Activated CD4-positive, alpha-beta memory T cell treated with anti-CD3 and anti-CD28 coated beads for 36 hours (primary cell): Measurements from ENCODE around the gene GIT2. TPM values are rescaled to one million over a fixed set of nuclear protein-coding genes. Genes with fewer than 3 reads are reported as not detected.

Experiments
- CTCF ChIA-PET: fragments of 350-600 bp; sonication (Branson Sonifier 250); formaldehyde crosslinking; loops from one replicate; lab custom pipeline; 2021; ENCODE audit warnings: antibody characterized with exemption, inconsistent platforms; lab: Charles Lee
- POLR2A ChIA-PET: fragments of 350-600 bp; sonication (Branson Sonifier 250); formaldehyde crosslinking; loops from one replicate; lab custom pipeline; 2021; ENCODE audit warnings: antibody characterized with exemption; lab: Charles Lee
- DNase-seq: peaks from one replicate; pipeline ENCODE4 v3.0.0-alpha.2; 2020
- H3K27ac Mint-ChIP-seq: one replicate; pipeline ENCODE4 v1.8.0; 2021; ENCODE audit warnings: mixed read lengths
- H3K27me3 Mint-ChIP-seq: one replicate; pipeline ENCODE4 v1.8.0; 2021; ENCODE audit warnings: mixed read lengths
- H3K36me3 Mint-ChIP-seq: one replicate; pipeline ENCODE4 v1.8.0; 2021; ENCODE audit warnings: mixed read lengths
- H3K4me1 Mint-ChIP-seq: one replicate; pipeline ENCODE4 v1.8.0; 2021; ENCODE audit warnings: low read depth, mixed read lengths
- H3K4me3 Mint-ChIP-seq: one replicate; pipeline ENCODE4 v1.8.0; 2021; ENCODE audit warnings: mild to moderate bottlenecking, mixed read lengths
- H3K9me3 Mint-ChIP-seq: one replicate; pipeline ENCODE4 v1.8.0; 2021; ENCODE audit warnings: mixed read lengths
- intact Hi-C: fragments of 100-400 bp; cut with micrococcal nuclease; formaldehyde crosslinking; loops from one replicate; pipeline ENCODE4 v1.15.1; 2023
- total RNA-seq, 2 experiments: library from RNA; stranded (reverse); gene quantifications; one replicate each; pipeline ENCODE4 v1.2.3, GENCODE V29; 2021

Gene GIT2
- total RNA-seq, 2 experiments from 2014 or later = 52.1 to 56.7 TPM

GRCh38 chr12:109928058-109928656, 68.0 kb downstream of the GIT2 start:
- Mint-ChIP-seq H3K4me1 (no peaks in the 10 kb centered on the region), H3K27ac (no peak overlapping the region), H3K27me3 (no peaks in the 10 kb centered on the region), H3K9me3 (no peaks in the 10 kb centered on the region), H3K36me3 (peaks cover 8% of the 10 kb centered on the region), H3K4me3 (no peak overlapping the region)
- ChIA-PET CTCF (interaction anchor here (0.6 to 5.9 kb wide), 8 partner anchors 8 to 186 kb away, joined by 3 to 41 read pairs (median 3); no protein-coding TSS in a partner anchor), POLR2A (interaction anchor here (0.7 kb wide), 1 partner anchor 117 kb away, joined by 3 read pairs; no protein-coding TSS in a partner anchor)
- intact Hi-C loops = no loop called here
- DNase-seq = no peak

- Mint-ChIP-seq H3K36me3 (peaks cover 8% of the 10 kb centered on the region), H3K27me3 (no peaks in the 10 kb centered on the region), H3K4me3 (no peak overlapping the region), H3K27ac (no peak overlapping the region), H3K4me1 (no peaks in the 10 kb centered on the region), H3K9me3 (no peaks in the 10 kb centered on the region)
- peak; percentile 54 for DNase-seq
- intact Hi-C loops = loop anchor here (1.0 kb wide), 1 partner anchor 74 kb away; no protein-coding TSS in a partner anchor
- POLR2A ChIA-PET = interaction anchor here (0.7 kb wide), 1 partner anchor 57 kb away, joined by 7 read pairs; no protein-coding TSS in a partner anchor
- CTCF ChIA-PET = interaction anchor here (1.0 to 5.9 kb wide), 5 partner anchors 14 to 124 kb away, joined by 3 to 41 read pairs (median 4); no protein-coding TSS in a partner anchor
Measured at GRCh38 chr12:109927622-109928021, 68.5 kb downstream of the GIT2 start.

- POLR2A ChIA-PET = interaction anchor here (0.7 kb wide), 1 partner anchor 58 kb away, joined by 7 read pairs; no protein-coding TSS in a partner anchor
- CTCF ChIA-PET = interaction anchor here (0.7 to 5.9 kb wide), 3 partner anchors 26 to 81 kb away, joined by 3 to 41 read pairs (median 4); partner anchors contain the start of gene TCHP
- Mint-ChIP-seq H3K36me3 (peaks cover 4% of the 10 kb centered on the region), H3K9me3 (no peaks in the 10 kb centered on the region), H3K27me3 (no peaks in the 10 kb centered on the region), H3K4me1 (no peaks in the 10 kb centered on the region), H3K4me3 (no peak overlapping the region), H3K27ac (no peak overlapping the region)
- DNase-seq = no peak
- intact Hi-C loops = loop anchor here (1.0 kb wide), 1 partner anchor 73 kb away; no protein-coding TSS in a partner anchor
Measured at GRCh38 chr12:109926488-109927210, 69.5 kb downstream of the GIT2 start.

- ChIA-PET CTCF (interaction anchor here (0.7 to 5.9 kb wide), 2 partner anchors 72 to 81 kb away, joined by 4 to 41 read pairs; no protein-coding TSS in a partner anchor), POLR2A (no interaction called here)
- intact Hi-C loops = no loop called here
- no peak for DNase-seq
- no peaks in the 10 kb centered on the region for H3K27me3 Mint-ChIP-seq
- peaks cover 6% of the 10 kb centered on the region for H3K36me3 Mint-ChIP-seq
- H3K9me3 Mint-ChIP-seq = no peaks in the 10 kb centered on the region
- H3K4me3 Mint-ChIP-seq = no peak overlapping the region
- H3K4me1 Mint-ChIP-seq = no peaks in the 10 kb centered on the region
- no peak overlapping the region for H3K27ac Mint-ChIP-seq
Measured at GRCh38 chr12:109926016-109926415, 70.2 kb downstream of the GIT2 start.

DNA sequence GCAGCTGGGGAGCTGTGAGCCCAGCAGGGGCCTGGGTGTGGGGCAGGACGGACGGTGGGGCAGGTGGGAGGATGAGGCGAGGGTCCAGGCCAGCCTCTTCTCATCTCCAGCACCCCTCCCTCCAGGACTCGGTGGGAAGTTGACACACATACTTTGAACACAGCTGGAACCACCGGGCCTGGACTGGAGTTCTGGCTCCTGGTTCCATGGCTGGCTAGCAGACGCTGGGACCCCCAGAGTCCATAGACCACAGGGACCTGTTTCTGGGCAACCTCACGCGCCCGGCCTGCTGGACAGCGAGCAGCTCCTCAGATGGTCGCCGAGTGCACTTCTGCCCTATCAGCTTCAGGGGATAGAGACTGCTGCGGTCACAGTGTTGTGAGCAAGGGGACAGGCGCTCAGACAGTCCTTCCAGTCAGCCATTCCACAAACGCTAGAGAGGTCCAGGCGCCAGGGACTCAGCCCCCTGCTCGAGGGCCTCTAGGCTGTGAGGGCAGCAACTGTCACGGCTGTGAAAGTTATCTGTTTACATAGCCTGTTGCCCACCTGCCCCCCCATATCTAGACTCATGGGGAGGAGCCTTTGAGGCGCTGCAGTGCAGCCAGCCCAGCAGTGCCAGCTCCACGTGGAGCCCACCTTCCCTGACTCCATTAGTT, 70.9 kb downstream of the GIT2 start:
- H3K9me3 Mint-ChIP-seq = no peaks in the 10 kb centered on the region
- peaks cover 11% of the 10 kb centered on the region for H3K36me3 Mint-ChIP-seq
- H3K27me3 Mint-ChIP-seq = no peaks in the 10 kb centered on the region
- no peak for DNase-seq
- H3K4me1 Mint-ChIP-seq = no peaks in the 10 kb centered on the region
- H3K27ac Mint-ChIP-seq = no peak overlapping the region
- ChIA-PET POLR2A (no interaction called here), CTCF (interaction anchor here (0.6 to 5.9 kb wide), 2 partner anchors 27 to 72 kb away, joined by 3 to 41 read pairs; no protein-coding TSS in a partner anchor)
- intact Hi-C loops = no loop called here
- H3K4me3 Mint-ChIP-seq = no peak overlapping the region

DNA sequence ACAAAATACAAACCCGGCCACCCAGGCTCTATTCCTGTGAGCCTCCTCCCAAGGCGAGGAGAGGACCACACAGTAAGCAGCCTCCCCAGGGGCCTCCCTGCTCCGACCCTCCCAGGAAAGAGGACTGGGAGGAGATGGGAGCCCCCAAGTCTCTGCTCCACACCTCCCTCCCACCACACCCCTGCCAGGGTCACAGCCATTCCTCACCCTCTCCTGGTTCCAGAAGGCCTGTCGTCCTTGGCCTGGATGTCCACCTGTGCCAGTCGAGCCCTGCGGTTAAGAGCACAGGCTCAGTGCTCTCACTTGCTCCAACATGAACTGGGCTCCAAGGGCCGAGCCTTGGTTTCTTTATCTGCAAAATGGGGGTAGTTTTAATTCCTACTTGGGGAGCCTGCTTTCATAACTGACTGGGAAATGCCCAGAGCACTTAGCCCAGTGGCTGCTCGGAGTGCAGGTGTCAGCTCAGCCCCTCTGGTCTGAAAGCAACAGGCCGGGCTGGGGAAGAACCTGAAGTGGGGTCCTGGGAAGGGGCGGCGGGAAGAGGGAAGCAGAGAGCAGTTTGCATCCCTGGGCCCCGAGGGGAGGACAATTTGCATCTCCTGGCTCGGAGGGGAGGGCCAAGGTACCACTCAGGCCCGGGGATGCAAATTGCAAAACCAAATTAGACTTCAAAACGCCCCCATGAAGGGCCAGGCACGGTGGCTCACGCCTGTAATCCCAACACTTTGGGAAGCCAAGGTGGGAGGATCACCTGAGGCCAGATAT, 72.5 kb downstream of the GIT2 start:
- H3K4me3 Mint-ChIP-seq = no peak overlapping the region
- no peaks in the 10 kb centered on the region for H3K27me3 Mint-ChIP-seq
- no peaks in the 10 kb centered on the region for H3K9me3 Mint-ChIP-seq
- no peaks in the 10 kb centered on the region for H3K4me1 Mint-ChIP-seq
- DNase-seq = no peak
- ChIA-PET CTCF (interaction anchor here (1.0 kb wide), 1 partner anchor 70 kb away, joined by 3 read pairs; no protein-coding TSS in a partner anchor), POLR2A (no interaction called here)
- H3K36me3 Mint-ChIP-seq = peaks cover 15% of the 10 kb centered on the region
- no peak overlapping the region for H3K27ac Mint-ChIP-seq
- intact Hi-C loops = no loop called here

DNA sequence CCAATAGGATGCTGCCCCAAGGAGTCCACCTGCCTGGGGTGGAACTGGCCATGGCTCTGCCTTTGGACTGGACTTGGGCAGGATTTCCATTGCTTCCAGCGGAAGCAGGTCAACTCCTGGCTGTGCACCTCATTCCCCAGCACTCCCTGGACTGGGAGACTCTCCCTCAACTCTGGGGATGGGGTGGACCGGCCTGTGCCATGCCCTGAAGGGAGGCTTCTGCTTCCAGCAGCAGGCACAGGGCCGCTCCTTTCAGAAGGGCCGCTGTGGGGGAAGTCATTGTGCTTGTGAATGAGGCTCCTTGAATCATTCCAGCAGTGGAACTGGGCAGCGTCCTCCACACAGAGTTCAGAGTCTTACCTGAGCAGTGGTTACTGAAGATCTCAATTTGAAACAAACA, 73.1 kb downstream of the GIT2 start:
- no peaks in the 10 kb centered on the region for H3K27me3 Mint-ChIP-seq
- no peak overlapping the region for H3K4me3 Mint-ChIP-seq
- no peaks in the 10 kb centered on the region for H3K9me3 Mint-ChIP-seq
- CTCF ChIA-PET = interaction anchor here (1.0 kb wide), 1 partner anchor 69 kb away, joined by 3 read pairs; no protein-coding TSS in a partner anchor
- H3K27ac Mint-ChIP-seq = no peak overlapping the region
- POLR2A ChIA-PET = no interaction called here
- no peak for DNase-seq
- no peaks in the 10 kb centered on the region for H3K4me1 Mint-ChIP-seq
- intact Hi-C loops = no loop called here
- H3K36me3 Mint-ChIP-seq = peaks cover 15% of the 10 kb centered on the region

- H3K9me3 Mint-ChIP-seq = no peaks in the 10 kb centered on the region
- DNase-seq = no peak
- no peak overlapping the region for H3K27ac Mint-ChIP-seq
- H3K36me3 Mint-ChIP-seq = peaks cover 18% of the 10 kb centered on the region
- ChIA-PET POLR2A (no interaction called here), CTCF (interaction anchor here (2.9 kb wide), 1 partner anchor 68 kb away, joined by 8 read pairs; no protein-coding TSS in a partner anchor)
- intact Hi-C loops = no loop called here
- no peaks in the 10 kb centered on the region for H3K27me3 Mint-ChIP-seq
- H3K4me1 Mint-ChIP-seq = no peaks in the 10 kb centered on the region
- no peak overlapping the region for H3K4me3 Mint-ChIP-seq
Measured at GRCh38 chr12:109921982-109922381, 74.2 kb downstream of the GIT2 start.

GRCh38 chr12:109920261-109920780, 75.8 kb downstream of the GIT2 start:
- no peaks in the 10 kb centered on the region for H3K4me1 Mint-ChIP-seq
- ChIA-PET CTCF (interaction anchor here (1.3 to 2.9 kb wide), 2 partner anchors 67 to 75 kb away, joined by 3 to 8 read pairs; no protein-coding TSS in a partner anchor), POLR2A (no interaction called here)
- intact Hi-C loops = no loop called here
- H3K36me3 Mint-ChIP-seq = peaks cover 21% of the 10 kb centered on the region
- DNase-seq = no peak
- no peaks in the 10 kb centered on the region for H3K9me3 Mint-ChIP-seq
- no peaks in the 10 kb centered on the region for H3K27me3 Mint-ChIP-seq
- no peak overlapping the region for H3K4me3 Mint-ChIP-seq
- no peak overlapping the region for H3K27ac Mint-ChIP-seq

GRCh38 chr12:109919456-109919855, 76.7 kb downstream of the GIT2 start:
- ChIA-PET POLR2A (no interaction called here), CTCF (interaction anchor here (1.3 to 2.9 kb wide), 2 partner anchors 66 to 74 kb away, joined by 3 to 8 read pairs; no protein-coding TSS in a partner anchor)
- no peak for DNase-seq
- H3K27me3 Mint-ChIP-seq = no peaks in the 10 kb centered on the region
- H3K4me3 Mint-ChIP-seq = no peak overlapping the region
- H3K36me3 Mint-ChIP-seq = peaks cover 28% of the 10 kb centered on the region
- H3K4me1 Mint-ChIP-seq = no peaks in the 10 kb centered on the region
- intact Hi-C loops = no loop called here
- no peaks in the 10 kb centered on the region for H3K9me3 Mint-ChIP-seq
- no peak overlapping the region for H3K27ac Mint-ChIP-seq

GRCh38 chr12:109916045-109916444, 80.1 kb downstream of the GIT2 start:
- Mint-ChIP-seq H3K4me3 (no peak overlapping the region), H3K9me3 (no peaks in the 10 kb centered on the region), H3K4me1 (no peaks in the 10 kb centered on the region), H3K27me3 (no peaks in the 10 kb centered on the region), H3K36me3 (peaks cover 28% of the 10 kb centered on the region), H3K27ac (no peak overlapping the region)
- intact Hi-C loops = no loop called here
- CTCF ChIA-PET = no interaction called here
- POLR2A ChIA-PET = no interaction called here
- DNase-seq = no peak
